HEK293T (cell line): Measurements from ENCODE around the gene ZNF738.
"Not testable (repeated sequence)": the region's sequence is repeated elsewhere in the genome, so short reads cannot be mapped to it uniquely, and the experiment has no call there.

ENCODE experiments used
- CTCF ChIA-PET: fragments of 350-600 bp; formaldehyde crosslinking; extraction: SDS; loops from one replicate; lab custom pipeline; 2021; ENCODE audit warnings: antibody characterized with exemption, inconsistent platforms; lab: Yijun Ruan, JAX
- POLR2A ChIA-PET: fragments of 350-600 bp; formaldehyde crosslinking; extraction: SDS; loops from one replicate; lab custom pipeline; 2020; ENCODE audit warnings: antibody characterized with exemption, inconsistent platforms; lab: Yijun Ruan, JAX
- DNase-seq: peaks from one replicate; pipeline ENCODE4 v3.0.0; 2012; ENCODE audit warnings: mixed read lengths; ENCODE audit errors: extremely low spot score
- ARNT ChIP-seq: fragments of 450-650 bp; IDR thresholded peaks from 2 replicates; pipeline ENCODE4 v1.6.1; 2017; ENCODE audit warnings: mild to moderate bottlenecking
- BHLHE40 ChIP-seq: fragments of 450-650 bp; IDR thresholded peaks from 2 replicates; pipeline ENCODE4 v1.6.1; 2016; ENCODE audit warnings: mild to moderate bottlenecking, moderate library complexity, borderline replicate concordance
- CTBP1 ChIP-seq: fragments of 450-650 bp; IDR thresholded peaks from 2 replicates; pipeline ENCODE4 v1.6.1; 2016; ENCODE audit warnings: borderline replicate concordance
- ELF4 ChIP-seq: fragments of 450-650 bp; IDR thresholded peaks from 2 replicates; pipeline ENCODE4 v1.6.1; 2017; ENCODE audit warnings: antibody characterized with exemption
- FOXA1 ChIP-seq: fragments of 450-650 bp; IDR thresholded peaks from 2 replicates; pipeline ENCODE4 v1.6.1; 2016; ENCODE audit warnings: mild to moderate bottlenecking
- FOXK2 ChIP-seq: fragments of 450-650 bp; IDR thresholded peaks from 2 replicates; pipeline ENCODE4 v1.6.1; 2016; ENCODE audit warnings: mild to moderate bottlenecking
- FOXM1 ChIP-seq: fragments of 450-650 bp; IDR thresholded peaks from 2 replicates; pipeline ENCODE4 v1.6.1; 2017; ENCODE audit warnings: mild to moderate bottlenecking, borderline replicate concordance
- HDGF ChIP-seq: fragments of 450-650 bp; IDR thresholded peaks from 2 replicates; pipeline ENCODE4 v1.6.1; 2017; ENCODE audit warnings: antibody characterized with exemption, borderline replicate concordance
- L3MBTL2 ChIP-seq: fragments of 450-650 bp; conservative IDR thresholded peaks from 2 replicates; pipeline ENCODE4 v1.6.1; 2016; ENCODE audit warnings: mild to moderate bottlenecking
- LEF1 ChIP-seq: fragments of 450-650 bp; IDR thresholded peaks from 2 replicates; pipeline ENCODE4 v1.6.1; 2017; ENCODE audit warnings: mild to moderate bottlenecking, borderline replicate concordance
- NFRKB ChIP-seq: fragments of 450-650 bp; IDR thresholded peaks from 2 replicates; pipeline ENCODE4 v1.6.1; 2016; ENCODE audit warnings: mild to moderate bottlenecking, moderate library complexity
- SP1 ChIP-seq: fragments of 450-650 bp; IDR thresholded peaks from 2 replicates; pipeline ENCODE4 v1.6.1; 2017
- SUZ12 ChIP-seq: fragments of 450-650 bp; IDR thresholded peaks from 2 replicates; pipeline ENCODE4 v1.6.1; 2016; ENCODE audit warnings: mild to moderate bottlenecking
- TARDBP ChIP-seq: fragments of 450-650 bp; IDR thresholded peaks from 2 replicates; pipeline ENCODE4 v1.6.1; 2016
- ZNF384 ChIP-seq: fragments of 450-650 bp; IDR thresholded peaks from 2 replicates; pipeline ENCODE4 v1.6.1; 2016
- TF ChIP-seq, protein P1 (sequence below): fragments of 450-650 bp; IDR thresholded peaks from 2 replicates; pipeline ENCODE4 v1.6.1; 2016

The ZNF738 gene

DNA sequence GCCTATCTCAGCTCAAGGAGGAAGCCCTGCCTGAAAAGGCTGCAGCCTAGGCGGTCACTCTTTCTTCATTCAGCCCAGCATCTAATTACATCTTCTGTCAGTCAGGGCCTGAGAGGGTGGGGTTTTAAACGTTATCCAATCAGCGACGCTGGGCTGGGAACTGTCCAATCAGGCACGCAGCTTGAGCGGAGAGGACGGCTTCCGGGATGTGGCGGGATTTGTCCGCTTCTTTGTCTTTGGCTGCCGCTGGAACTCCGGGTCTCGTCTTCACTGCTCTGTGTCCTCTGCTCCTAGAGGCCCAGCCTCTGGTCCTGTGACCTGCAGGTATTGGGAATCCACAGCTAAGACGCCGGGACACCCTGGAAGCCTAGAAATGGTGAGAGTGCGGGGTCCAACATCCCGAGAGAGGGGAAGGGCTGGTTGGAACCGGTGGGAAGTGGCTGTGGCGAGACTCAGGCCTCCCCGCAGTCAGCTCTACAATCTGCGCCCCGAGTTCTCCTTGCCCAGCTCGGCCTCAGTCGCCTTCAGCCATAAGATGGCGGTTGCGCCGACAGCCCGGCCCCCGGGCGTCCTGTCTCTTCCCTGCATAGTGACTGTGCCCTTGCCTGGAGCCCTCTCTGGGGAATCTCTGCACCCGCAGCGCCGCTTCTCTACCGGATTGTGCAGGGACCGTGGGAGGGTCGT, at the start of gene ZNF738:
TSS of gene ZNF738 (plus strand) at position 233 of the 684 bp plus-strand sequence. CDS start at position 374, 141 bp downstream.
- ChIA-PET POLR2A (interaction anchor here (2.0 kb wide), 1 partner anchor 30 kb away, joined by 16 read pairs; the partner anchor contains the start of gene ZNF708), CTCF (no interaction called here)
- peak; percentile 78 for DNase-seq
- no peak for TF ChIP-seq ZNF384
- no peak for TF ChIP-seq FOXK2
- TF ChIP-seq TARDBP = no peak
- TF ChIP-seq, protein P1, sequence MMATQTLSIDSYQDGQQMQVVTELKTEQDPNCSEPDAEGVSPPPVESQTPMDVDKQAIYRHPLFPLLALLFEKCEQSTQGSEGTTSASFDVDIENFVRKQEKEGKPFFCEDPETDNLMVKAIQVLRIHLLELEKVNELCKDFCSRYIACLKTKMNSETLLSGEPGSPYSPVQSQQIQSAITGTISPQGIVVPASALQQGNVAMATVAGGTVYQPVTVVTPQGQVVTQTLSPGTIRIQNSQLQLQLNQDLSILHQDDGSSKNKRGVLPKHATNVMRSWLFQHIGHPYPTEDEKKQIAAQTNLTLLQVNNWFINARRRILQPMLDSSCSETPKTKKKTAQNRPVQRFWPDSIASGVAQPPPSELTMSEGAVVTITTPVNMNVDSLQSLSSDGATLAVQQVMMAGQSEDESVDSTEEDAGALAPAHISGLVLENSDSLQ = peak; percentile 96
- TF ChIP-seq SUZ12 = no peak
- TF ChIP-seq HDGF = no peak
- TF ChIP-seq FOXA1 = no peak
- TF ChIP-seq SP1 = no peak
- TF ChIP-seq LEF1 = no peak
- TF ChIP-seq NFRKB = no peak
- no peak for TF ChIP-seq BHLHE40
- TF ChIP-seq ARNT = no peak
- TF ChIP-seq ELF4 = peak; percentile 41; the same call in 1 of the 2 replicates
- TF ChIP-seq CTBP1 = no peak
- TF ChIP-seq FOXM1 = no peak
- 0 out of 2 replicates have a peak, but pooled peaks have one; percentile 12 for TF ChIP-seq L3MBTL2

DNA sequence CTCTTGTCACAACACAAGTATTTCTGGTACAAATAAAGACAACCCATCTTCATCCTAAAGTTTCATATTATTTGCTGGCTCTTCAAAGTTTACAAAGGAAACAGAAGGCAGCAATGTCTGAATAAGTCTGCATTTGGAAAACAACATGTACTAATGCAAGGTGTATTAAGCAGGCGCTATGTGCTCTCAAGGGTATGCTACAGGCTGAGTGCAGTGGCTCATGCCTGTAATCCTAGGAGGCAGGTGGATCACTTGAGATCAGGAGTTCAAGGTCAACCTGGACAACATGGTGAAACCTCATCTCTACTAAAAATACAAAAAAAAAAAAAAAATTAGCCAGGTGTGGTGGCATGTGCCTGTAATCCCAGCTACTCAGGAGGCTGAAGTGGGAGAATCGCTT, 46.0 kb upstream of the ZNF738 start:
- CTCF ChIA-PET, DNase-seq, POLR2A ChIA-PET: not testable (repeated sequence)

DNA sequence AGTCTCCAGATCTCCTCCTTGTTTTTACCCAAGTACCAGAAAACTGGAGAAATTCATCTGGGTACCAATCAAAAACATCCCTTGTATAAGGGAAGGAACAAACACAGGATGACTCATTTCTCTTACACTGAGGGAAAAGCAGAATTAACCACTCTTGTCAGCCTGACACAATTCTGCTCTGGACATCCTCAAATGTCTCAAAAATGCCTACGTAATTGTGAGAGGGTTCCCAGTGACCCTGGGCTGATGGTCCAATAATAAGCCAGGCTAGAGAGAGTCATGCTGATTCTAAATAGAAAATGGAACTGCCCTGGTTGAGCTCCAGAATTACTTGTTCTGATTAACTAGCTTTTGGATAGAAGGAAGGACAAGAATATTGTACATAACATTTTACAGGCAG, 44.1 kb upstream of the ZNF738 start:
- POLR2A ChIA-PET = interaction anchor here (2.6 kb wide), 1 partner anchor 14 kb away, joined by 9 read pairs; the partner anchor contains the start of gene ZNF708
- no peak for DNase-seq
- CTCF ChIA-PET = no interaction called here
- no peak for TF ChIP-seq ARNT
- TF ChIP-seq SUZ12 = no peak
- no peak for TF ChIP-seq NFRKB
- no peak for TF ChIP-seq FOXM1
- no peak for TF ChIP-seq CTBP1
- no peak for TF ChIP-seq L3MBTL2
- TF ChIP-seq FOXA1 = no peak
- no peak for TF ChIP-seq HDGF
- no peak for TF ChIP-seq FOXK2
- TF ChIP-seq BHLHE40 = no peak
- TF ChIP-seq, protein P1 = no peak
- TF ChIP-seq LEF1 = no peak
- no peak for TF ChIP-seq ELF4
- TF ChIP-seq TARDBP = no peak
- no peak for TF ChIP-seq SP1
- no peak for TF ChIP-seq ZNF384

DNA sequence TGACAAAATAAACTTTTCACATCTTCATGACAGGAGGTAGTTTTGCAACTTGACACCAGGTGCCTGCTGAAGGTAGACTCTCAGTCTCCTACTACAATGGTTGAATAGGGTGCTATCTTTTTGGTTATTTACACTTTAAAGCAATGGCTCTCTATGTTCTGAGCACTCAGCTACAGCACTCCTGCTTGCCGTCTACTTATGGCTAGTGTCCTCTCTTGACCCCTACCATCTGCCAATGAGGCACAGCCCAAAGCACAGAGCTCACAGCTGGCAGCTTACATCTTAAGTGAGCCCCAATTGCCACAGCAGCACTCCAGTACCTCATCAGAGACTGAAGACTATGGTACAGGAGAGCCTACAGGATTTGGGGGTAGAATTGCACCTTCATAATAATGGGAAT, 41.0 kb upstream of the ZNF738 start:
- TF ChIP-seq FOXK2 (no peak), FOXM1 (no peak), SUZ12 (no peak), SP1 (no peak), TARDBP (no peak), ELF4 (no peak), NFRKB (no peak), LEF1 (no peak), CTBP1 (no peak)
- TF ChIP-seq, protein P1 = no peak
- no peak for DNase-seq
- ChIA-PET POLR2A (interaction anchor here (1.3 kb wide), 1 partner anchor 11 kb away, joined by 3 read pairs; the partner anchor contains the start of gene ZNF708), CTCF (no interaction called here)

DNA sequence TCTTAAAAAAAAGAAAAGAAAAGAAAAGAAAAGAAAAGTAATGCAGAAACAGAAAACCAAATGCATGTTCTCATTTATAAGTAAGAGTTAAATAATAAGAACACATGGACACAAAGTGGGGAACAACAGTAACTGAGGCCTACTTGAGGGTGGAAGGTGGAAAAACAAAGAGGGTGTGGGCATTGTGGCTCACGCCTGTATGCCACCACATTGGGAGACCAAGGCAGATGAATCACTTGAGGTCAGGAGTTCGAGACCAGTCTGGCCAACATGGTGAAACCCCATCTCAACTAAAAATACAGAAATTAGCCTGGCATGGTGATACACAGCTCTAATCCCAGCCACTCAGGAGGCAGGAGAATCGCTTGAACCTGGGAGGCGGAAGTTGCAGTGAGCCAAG, 37.7 kb upstream of the ZNF738 start:
- ChIA-PET CTCF (interaction anchor here (0.7 kb wide), 1 partner anchor 29 kb away, joined by 3 read pairs; no protein-coding TSS in a partner anchor), POLR2A (no interaction called here)
- no peak for DNase-seq
- TF ChIP-seq L3MBTL2 (no peak), LEF1 (no peak), CTBP1 (no peak), SP1 (no peak)

DNA sequence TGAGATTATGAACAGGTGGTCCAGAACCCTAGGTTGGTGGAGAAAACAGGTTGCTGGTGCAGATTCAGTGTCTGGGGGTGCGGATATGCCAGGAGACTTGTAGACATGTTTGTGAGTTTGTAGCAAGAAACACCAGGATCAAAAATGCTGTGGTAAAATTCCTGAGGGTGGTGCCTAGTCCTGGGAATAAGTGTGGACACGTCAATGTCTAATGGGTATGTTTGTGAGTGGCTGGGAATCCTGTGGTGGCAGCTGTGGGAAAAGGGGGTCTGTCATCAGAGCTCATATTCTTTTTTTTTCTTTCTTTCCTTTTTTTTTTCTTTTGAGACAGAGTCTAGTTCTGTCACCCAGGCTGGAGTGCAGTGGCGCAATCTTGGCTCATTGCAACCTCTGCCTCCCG, 36.8 kb upstream of the ZNF738 start:
- CTCF ChIA-PET = no interaction called here
- POLR2A ChIA-PET = no interaction called here

More for the DNA sequence above, 36.8 kb upstream of the ZNF738 start:
- DNase-seq = no peak
- no peak for TF ChIP-seq ARNT
- no peak for TF ChIP-seq LEF1
- TF ChIP-seq ZNF384 = no peak
- TF ChIP-seq BHLHE40 = no peak
- TF ChIP-seq, protein P1 = no peak
- TF ChIP-seq L3MBTL2 = no peak
- TF ChIP-seq FOXK2 = no peak
- TF ChIP-seq SUZ12 = no peak
- no peak for TF ChIP-seq TARDBP
- TF ChIP-seq HDGF = no peak
- TF ChIP-seq CTBP1 = no peak
- no peak for TF ChIP-seq FOXM1
